AG08395 (cell line): ENCODE measurements around the gene C11orf91.
"Not testable (repeated sequence)": the region's sequence is repeated elsewhere in the genome, so short reads cannot be mapped to it uniquely, and the experiment has no call there.

Experiments
- DNase-seq: peaks from one replicate; pipeline ENCODE4 v3.0.0; 2012; ENCODE audit warnings: mixed read lengths, low spot score

The C11orf91 gene

DNA sequence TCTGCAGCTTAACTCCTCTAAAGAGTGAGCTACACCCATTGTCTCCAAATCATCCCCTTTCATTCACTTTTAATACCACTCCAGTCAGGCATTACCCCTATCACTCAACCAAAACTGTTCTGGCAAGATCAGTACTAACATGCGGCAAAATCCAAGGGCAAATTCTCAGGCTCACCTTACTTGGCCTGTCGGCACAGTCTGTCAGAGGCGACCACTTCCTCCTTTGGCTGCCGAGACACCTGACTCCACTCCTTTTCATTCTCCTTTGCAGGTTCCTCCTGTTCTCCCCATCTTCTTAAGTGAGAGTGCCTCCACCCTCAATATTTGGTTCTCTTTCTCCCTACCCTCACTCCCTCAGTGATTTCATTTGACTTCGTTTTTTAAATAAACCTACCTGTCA, 4.2 kb downstream of the C11orf91 start:
- no peak for DNase-seq

DNA sequence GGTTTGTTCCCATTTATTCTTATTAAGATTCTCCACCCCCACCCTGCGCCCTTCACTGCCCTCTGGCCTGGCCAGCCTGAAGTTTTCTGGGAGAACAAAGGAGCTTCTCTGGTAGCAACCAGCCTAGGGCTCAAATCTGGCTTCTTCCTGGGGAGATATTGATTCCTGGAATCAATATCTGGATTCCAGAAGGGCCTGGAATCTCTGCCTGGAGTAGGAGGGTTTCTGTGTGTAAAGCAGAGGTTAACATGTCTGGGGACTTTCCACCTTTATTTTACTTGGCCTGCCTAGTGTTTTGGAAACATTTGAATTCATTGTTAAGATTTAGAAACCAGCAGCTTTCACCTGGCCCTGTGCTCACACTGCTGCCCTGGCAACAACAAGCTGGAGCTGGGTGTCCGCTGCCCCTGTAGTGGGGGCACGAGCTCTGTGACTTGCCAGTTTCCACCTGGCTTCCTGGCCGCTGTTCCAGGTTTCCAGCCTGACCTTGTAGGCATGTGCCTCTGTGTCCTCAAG, 5.5 kb downstream of the C11orf91 start:
- DNase-seq = no peak

DNA sequence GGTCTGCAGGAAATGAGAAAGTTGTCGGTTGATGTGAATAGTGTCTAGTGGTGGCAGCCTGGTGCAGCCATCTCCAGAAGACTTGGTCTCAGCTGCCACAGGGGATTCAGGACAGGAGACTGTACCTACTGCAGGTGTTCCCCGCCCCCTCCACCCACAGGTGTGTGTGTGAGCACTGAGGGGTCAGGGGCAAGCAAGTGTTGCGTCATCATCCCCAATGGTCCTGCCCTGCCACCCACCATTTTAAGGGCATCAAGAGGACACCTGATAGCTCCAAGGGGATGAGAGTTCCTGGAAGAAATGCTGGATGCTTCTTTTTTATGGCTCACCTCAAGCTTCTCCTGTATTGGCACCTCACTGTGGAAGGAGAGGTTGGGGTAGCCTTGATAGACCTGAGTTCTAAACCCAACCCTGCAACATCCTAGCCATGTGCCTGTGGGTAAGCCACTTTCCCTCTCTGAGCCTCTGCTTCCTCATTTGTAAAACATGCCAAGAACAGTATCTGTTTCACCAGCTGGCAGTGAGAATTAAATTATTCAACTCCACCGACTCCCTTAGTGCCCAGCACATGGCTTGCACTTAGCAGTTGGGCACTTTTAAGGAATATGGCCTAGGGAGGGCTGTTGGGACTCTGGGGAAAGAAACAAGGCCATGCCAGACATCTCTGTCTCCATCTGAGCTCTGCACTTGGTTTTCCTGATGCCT, 6.1 kb downstream of the C11orf91 start:
- DNase-seq = no peak

DNA sequence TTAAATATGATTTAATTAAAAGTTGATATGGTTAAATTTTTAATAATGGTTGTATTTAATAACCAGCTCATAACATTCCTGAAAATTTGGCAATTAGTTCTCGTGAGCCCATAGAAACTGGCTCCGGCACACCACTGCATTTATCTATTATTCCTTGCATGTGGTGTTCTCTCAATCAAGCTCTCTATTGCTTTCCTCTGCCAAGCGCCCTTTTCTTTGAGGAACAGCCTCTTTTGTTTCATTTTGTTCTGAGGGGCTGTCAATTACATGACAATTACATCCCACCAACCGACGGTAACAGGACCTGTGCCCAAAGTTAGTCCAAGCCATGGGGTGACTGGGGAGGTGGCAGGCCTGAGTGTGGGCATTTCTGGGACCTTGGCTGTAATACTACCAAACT, 8.1 kb downstream of the C11orf91 start:
- no peak for DNase-seq

DNA sequence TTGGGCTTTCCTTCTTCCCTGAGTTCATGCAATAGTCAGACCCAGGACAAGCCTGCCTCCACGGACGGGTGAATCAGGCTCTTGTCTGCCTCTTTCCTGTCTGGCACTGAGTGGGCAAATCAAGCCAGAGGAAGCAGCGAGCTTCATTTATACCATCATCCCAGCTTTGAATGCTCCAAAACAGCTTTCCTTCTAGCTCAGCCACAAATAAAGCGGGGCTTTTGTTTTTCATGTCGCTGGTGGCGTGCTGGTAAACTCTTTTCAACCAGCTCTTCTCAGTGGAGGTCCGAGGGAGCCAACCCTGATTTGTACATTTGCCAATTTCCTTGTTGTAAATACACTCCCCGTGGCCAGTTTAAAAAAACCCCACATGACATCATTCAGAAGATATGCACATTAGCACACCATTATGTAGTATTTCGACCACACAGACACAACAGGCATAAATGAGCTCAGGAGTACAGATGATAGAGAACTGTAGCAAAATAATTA, 8.6 kb downstream of the C11orf91 start:
- DNase-seq = peak; percentile 72

DNA sequence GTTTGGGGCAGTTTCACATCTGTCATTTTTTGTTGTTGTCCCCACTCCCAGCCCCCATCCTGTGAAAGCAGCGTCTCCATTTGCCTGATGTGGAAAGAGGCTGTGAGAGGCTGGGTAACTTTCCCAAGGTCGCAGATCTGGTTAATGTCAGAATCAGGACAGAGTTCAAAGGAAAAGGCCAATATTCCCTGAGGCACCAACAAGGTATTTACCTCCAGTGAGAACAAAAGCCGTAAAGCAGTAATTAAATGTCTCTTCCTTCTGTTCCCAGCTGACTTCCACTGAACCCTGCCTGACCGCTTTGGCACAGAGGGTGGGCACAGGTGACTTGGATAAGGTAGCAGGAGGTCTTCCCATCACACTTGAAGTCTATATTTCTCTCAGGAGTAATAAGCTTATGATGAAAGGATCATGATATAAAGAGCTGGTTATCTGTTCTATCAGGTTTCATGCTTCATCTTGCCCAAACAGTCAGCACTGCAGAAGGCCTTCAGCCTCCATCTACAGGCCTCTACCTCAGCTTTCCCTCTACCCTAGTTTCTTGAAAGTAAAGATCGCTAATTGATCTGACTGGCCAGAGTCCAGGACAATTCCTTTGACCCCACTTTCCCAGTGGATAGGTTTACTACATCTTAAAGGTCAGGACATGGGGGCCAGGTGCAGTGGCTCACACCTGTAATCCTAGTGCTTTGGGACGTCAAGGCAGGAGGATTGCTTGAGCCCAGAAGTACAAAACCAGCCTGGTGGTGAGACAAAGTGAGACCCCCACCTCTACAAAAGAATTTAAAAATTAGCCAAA, 9.4 kb downstream of the C11orf91 start:
- no peak for DNase-seq

DNA sequence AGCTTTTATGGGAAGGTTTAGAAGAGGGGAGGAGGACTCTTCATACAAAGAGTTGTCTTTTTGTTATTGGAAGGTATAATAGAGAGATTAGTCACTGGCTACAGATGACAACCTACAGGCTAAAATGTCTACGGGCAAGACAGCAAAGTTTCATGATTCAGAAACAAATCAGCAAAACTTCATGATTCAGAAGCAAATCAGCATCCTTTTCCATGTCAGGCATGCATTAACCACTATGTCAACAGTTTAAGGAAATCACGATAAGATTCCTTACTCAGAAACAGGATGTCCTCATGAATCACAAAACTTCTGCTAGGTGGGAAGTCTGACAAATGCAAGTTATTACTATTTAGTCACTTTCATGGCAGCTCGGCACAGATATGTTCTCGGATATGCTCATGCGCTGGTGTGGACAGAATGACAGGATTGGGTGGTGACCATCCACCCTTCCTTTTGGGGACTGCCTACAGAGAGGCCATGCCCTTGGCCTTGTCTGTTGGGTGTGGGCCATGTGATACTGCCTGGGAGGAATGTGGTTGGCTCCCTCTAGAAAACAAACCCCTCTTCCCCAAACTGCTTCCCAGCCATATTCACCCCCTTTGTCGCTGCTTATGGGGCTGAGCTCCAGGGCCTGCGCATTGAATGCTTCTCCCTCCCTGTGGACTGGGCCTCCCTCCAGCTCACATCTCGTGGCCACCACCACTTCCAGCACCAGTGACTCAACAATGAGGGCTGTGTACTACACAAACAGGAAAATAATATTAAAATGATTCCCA, 10.1 kb downstream of the C11orf91 start:
- DNase-seq = peak; percentile 90

DNA sequence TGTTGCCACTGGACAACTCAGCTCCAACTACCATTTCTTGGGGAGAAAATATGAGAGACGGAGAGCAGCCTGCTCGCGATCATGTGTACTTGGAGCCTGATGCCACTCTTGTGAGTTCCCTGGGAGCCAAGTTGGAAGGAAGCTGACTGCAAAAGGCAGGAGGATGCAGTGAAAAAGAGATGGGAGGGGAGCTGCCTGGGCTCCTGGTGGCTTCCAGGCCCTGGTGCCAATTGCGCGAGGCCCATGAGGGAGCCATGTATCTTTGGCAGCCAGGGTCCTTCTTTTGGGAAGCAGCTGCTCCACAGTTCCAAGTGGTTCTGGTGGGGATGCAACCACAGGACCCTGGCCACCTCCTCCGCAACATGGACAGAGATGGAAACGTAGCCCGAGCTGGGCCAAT, 11.1 kb downstream of the C11orf91 start:
- DNase-seq = no peak

DNA sequence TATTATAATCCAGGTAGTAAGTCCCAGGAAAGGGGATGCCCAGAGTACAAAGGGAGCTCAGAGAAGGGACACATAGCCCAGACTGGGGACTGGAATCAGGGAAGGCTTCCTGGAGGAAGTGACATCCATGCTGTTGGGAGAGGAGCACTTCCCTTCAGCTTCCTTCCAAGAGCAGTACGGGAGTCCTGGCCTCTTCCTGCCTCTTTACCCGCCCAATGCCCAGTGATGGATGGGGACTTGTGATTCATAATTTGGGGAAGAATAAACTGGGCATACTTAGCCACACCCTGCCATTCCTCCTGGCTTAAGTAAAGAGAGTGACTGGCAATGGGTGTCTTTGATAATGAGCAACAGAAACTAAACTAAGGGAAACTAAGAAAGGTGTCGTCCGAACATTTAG, 11.5 kb downstream of the C11orf91 start:
- no peak for DNase-seq

DNA sequence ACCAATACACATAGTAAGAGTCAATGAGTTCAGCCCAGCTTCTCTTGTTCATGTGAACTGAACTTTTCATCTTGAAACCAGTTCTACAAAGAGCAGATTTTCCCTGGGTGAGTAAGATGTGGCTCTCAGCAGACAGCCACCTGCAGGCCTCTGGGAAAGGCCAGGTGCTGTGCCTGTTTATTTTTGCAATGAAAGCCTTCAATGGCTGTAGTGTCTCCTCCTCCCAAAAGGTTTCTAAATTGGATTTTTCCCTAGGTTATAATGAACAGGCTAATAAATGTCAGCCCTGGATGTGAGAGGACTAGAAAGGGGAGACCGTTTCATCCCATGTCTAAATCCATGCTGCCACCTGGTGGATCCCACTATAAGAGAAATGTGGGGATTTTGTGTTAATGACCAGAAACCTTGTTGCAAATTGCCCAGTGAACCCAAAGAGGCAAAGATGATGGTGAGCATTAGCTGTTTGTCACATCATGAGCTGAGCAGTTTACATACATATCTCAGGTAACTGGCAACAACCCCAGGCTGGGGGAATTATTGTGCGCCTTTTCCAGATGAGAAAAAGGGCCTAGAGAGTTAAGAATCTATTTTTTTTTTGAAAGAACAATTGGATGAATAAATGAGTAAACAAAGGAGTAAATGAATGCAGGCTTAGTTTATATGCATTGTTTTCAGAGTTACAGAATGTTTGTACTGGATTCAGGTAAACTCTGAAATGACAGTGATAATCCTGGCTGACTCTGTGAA, 12.7 kb downstream of the C11orf91 start:
- peak; percentile 70 for DNase-seq

DNA sequence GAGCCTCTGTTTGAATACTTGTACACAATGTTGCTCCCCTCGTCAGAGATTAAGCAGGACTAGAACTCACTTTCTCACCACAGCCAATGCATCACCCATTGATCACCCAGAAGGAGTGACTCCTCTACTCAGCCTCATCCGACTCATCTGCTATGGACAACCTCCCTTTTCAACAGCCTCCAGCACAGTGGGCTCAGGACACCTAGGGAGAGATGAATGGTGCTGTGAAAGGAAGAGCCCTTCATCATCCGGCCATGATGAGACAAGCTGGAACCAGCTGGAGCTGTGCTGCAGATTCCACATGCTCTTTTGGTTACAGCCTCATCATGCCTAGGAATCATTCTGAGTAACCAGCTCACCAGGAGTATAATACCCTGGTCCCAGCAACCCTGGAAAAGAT, 15.5 kb downstream of the C11orf91 start:
- no peak for DNase-seq

DNA sequence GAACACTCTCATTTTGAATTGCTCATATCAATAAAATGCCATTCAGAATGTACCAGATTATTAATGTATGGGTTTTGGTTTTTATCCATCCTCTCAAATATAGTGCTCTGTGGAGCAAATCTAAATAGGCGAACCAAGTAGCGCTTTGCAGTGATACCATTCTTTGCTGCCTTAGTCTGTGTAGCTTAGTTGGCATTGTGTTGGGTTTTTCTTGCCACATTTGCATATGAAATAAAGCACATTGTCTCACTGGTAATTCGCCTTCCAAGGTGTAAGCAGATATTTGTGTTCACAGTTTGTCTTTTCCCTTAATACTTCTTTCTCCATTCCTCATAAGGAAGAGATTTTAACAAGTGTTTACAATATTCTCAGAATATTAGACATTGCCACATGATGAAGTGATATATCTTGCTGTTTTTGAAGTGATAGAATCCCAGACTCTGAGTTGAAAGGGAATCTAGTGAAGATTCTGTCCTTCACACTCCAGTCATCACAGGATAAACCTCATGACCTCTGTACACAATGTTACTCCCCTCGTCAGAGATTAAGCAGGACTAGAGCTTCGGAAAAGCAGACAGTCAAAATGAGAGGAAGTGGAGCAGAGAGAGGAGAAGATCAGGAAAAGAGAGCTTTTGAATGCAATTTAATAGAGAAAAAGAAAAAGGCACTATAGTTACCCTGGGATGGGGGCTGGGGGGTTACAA, 16.5 kb downstream of the C11orf91 start:
- no peak for DNase-seq

DNA sequence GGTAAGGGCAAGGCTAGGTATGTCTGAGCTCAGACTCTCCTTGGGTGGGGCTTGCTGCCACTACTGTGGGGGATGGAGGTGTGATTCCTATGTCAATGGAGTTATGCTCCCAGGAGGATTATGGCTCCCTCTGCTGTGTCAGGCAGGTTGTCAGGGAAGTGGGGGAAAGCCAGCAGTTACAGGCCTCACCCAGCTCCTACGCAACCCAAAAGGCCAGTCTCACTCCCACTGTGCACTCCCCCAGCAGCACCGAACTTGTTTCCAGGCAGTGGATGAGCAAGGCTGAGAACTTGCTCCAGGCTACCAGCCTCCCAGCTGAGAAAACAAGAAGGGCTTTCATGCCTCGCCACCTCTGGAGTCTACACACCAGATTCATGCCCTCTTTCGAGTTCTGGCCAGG, 18.2 kb downstream of the C11orf91 start:
- no peak for DNase-seq

DNA sequence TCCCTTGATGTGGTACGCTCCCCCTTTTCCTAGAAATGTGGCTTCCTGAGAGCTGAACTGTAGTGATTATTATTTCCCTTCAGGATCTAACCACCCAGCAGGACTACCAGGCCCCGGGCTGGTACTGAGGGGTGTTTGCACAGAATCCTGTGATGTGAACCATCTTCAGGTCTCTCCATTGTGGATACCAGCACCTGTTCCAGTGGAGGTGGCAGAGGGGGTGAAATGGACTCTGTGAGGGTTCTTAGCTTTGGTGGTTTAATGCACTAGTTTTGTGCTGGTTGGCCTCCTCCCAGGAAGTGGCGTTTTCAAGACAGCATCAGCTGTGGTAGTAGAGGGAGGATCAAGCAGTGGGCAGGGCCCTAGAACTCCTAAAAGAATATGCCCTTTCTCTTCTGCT, 18.6 kb downstream of the C11orf91 start:
- DNase-seq = no peak

DNA sequence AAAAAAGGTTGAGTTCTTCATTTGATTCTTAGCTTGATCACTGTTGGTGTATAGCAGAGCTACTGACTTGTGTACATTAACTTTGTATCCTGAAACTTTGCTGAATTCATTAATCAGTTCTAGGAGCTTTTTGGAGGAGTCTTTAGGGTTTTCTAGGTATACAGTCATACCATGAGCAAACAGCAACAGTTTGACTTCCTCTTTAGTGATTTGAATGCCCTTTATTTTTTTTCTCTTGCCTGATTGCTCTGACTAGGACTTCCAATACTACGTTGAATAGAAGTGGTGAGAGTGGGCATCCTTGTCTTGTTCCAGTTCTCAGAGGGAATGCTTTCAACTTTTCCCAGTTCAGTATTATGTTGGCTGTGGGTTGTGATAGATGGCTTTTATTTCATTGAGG, 22.0 kb downstream of the C11orf91 start:
- not testable (repeated sequence) for DNase-seq

DNA sequence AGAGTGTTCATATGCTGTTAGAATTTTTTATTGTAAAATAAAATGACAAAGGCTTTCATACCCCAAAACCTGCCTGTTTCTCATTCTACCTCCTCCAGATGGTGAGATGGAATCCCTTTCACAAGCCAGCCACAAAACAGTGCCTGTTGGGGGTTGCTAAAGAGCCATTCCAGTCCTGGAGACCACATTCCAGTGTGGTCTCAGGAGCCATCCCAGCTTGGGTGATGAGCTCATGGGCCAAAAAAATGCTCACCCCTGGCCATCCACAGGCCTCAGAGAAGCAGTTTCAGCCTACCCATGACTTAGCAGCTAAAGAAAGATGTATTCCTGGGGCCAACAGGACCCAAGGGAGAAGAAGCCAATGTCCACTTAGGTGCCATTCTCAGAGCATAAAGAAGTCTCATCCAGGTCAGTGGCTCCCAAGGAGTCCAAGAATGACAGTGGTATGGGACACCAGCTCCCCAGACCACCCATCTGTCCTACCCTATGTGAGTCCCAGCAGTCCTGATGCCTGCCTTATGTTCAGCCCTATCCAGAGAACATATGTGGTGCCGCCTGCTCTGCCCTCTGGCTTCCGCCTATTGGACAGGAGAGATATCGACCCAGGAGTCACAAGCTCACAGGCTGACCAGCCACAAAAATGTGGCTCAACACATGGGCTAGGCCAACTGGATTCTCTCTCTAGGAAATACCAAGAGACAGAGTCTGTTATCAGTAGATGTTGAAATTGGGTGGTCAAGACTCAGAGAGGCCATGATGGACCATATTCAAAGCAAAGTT, 26.4 kb downstream of the C11orf91 start:
- DNase-seq = peak; percentile 91

DNA sequence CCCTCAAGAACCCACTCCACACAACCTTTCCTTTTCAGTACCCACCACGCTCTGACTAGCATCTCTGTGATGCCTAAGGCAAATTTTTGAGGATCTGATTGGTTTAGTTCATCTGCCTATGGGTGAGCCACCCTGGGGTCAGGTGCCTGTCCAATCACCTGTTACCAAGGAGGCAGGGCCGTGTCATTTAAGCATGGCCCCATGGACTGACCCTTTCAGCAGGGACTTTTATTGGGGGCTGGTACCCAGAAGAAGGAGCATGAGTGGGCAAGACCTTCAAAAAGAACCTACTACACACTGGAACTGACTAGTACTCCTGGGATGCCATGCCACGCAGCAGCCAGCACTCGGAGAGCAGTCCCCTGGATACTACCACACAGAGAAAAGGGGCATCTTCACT, 28.4 kb downstream of the C11orf91 start:
- DNase-seq = no peak

DNA sequence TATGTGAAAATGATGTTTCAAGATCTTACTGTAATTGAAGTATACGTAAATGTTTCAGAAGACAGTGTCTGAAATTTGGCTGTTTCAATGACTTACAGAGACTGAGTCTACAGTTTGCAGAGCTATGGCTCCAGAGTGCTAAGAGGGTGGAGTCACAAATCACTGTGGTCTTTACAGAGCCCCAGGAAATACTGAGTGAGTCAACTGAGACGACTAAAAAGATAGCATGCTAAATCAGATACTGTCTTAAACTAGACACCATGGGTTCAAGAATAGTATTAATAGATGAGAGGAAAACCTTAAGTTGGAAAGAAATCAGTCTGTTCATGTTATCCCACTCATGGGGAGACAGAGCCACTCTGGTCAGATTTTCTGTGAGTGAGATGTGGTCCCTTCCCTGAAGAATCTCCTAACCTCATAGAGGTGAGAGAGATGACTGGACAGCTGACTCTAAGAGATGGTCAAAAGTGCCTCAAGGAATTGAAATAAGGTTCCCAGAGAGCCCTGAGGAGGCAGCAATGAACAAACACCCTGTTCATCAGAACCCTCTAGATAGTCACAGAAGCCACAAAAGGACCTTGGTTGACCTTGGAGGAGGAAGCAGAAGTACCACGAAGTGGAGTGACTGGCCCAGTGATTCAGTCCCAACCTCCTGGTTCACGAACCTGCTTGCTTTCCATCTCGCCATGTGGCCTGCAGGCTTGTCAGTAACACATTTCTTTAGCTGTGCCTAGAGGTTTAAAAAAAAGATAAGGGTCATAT, 30.2 kb downstream of the C11orf91 start:
- peak; percentile 72 for DNase-seq

DNA sequence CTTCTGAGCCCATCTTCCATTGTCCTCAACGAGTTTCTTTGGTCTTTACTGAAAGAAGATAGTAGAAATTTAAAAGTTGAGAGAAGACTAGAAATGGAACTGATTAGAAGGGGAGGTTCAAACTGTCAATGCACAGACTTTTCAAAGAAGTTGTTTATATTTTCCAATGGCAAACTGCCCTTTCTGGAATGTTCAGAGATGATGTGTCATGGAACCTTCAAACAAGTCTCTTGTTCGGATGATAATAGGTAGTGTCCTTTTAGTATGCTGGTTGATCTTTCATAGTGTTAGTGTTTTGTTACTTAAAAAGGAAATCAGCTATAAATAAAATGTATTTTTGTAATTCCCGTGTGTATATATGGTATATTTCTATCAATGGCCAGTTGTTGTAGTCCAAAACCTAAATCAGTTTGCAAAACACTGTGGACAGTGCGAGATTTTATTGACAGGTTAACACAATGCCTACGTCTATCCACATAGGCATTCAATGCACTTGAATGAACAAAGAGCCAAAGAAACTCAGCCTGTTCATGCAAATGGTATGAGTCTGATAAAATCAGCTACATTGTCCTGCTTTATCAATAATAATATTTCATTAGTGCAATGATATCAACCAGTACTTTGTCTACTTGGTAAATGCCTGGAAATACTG, 30.9 kb downstream of the C11orf91 start:
- no peak for DNase-seq
